Measurements from ENCODE around the gene ATF6B. TPM values are rescaled to one million over a fixed set of nuclear protein-coding genes. Genes with fewer than 3 reads are reported as not detected.

The ATF6B gene
- total RNA-seq, 1 experiment from 2014 or later: 45.3 TPM

- no peaks in the 10 kb centered on the region for H3K79me1 ChIP-seq (ENCODE audit: insufficient read depth, low read depth, low read length, poor library complexity, severe bottlenecking)
- no peak overlapping the region for H4K91ac ChIP-seq (ENCODE audit: insufficient read length, low read depth, low read length)
- no peak overlapping the region for H2BK12ac ChIP-seq (ENCODE audit: insufficient read length, low read depth, low read length)
- H3K4me2 ChIP-seq (ENCODE audit: insufficient read depth, insufficient read length, low read length): no peak overlapping the region
- no peak overlapping the region for H3K23ac ChIP-seq (ENCODE audit: insufficient read length, low read depth, low read length)
- H3K27me3 ChIP-seq (ENCODE audit: insufficient read depth, low read length): no peaks in the 10 kb centered on the region
- H3K79me2 ChIP-seq (ENCODE audit: insufficient read depth, low read length): peaks cover 15% of the 10 kb centered on the region; the same call in 1 of the 2 replicates
- Mint-ChIP-seq H3K27ac (no peak overlapping the region), H3K36me3 (ENCODE audit: insufficient read depth in 1 of 3, low read depth in 3 of 3) (peaks cover 38 to 64% (median 52%) of the 10 kb centered on the region in 3 experiments), H3K9me3 (no peaks in the 10 kb centered on the region), H3K4me1 (peaks cover 27 to 31% of the 10 kb centered on the region in 2 experiments), H3K4me3 (no peak overlapping the region), H3K27me3 (ENCODE audit: low read depth) (no peaks in the 10 kb centered on the region; the same call in 1 of the 2 replicates)
- no peak overlapping the region for H4K5ac ChIP-seq (ENCODE audit: insufficient read length, low read depth, low read length)
- no peak overlapping the region for H2BK120ac ChIP-seq (ENCODE audit: low read depth, low read length, poor library complexity, severe bottlenecking)
- H3K56ac ChIP-seq (ENCODE audit: insufficient read length, low read depth, low read length): no peak overlapping the region
- H3K14ac ChIP-seq (ENCODE audit: insufficient read depth, low read length): no peak overlapping the region
- H4K8ac ChIP-seq (replicated peaks; ENCODE audit: insufficient read length, low read depth, low read length): no peak overlapping the region
- H3K18ac ChIP-seq (ENCODE audit: insufficient read length, low read depth, low read length): no peak overlapping the region
- peaks cover 7% of the 10 kb centered on the region for H3K4me1 ChIP-seq (ENCODE audit: insufficient read depth, low read length)
- no peak overlapping the region for H3K27ac ChIP-seq (ENCODE audit: insufficient read length, low read depth, low read length)
- DNase-seq: no peak
- TF ChIP-seq CTCF (conservative IDR thresholded peaks at IDR 0.05): no peak
- no peak overlapping the region for H2AFZ ChIP-seq (ENCODE audit: low read length)
- H3K9me3 ChIP-seq (ENCODE audit: control insufficient read depth, low read depth, low read length): no peaks in the 10 kb centered on the region
- H3K9ac ChIP-seq (ENCODE audit: extremely low read depth, insufficient read length, low read length): no peak overlapping the region
- H2BK5ac ChIP-seq (ENCODE audit: insufficient read length, low read length): no peak overlapping the region
- no CpG with 5 or more reads among the region's 11 CpGs for WGBS (ENCODE audit: extremely low coverage, insufficient read length, low lambda C conversion rate)
- H2BK20ac ChIP-seq (ENCODE audit: low read depth, low read length, poor library complexity, severe bottlenecking): no peak overlapping the region
- peaks cover 2% of the 10 kb centered on the region for H3K23me2 ChIP-seq (ENCODE audit: insufficient read length, low read depth, low read length, poor library complexity, severe bottlenecking)
- H3T11ph ChIP-seq (ENCODE audit: low read length): no peak overlapping the region
- peaks cover 2% of the 10 kb centered on the region for H4K20me1 ChIP-seq (ENCODE audit: control insufficient read depth, insufficient read depth, insufficient read length)
- no peak overlapping the region for H3K4ac ChIP-seq (ENCODE audit: low read depth, low read length)
- no peak overlapping the region for H2BK15ac ChIP-seq (ENCODE audit: low read depth, low read length)
- H2AK5ac ChIP-seq (ENCODE audit: insufficient read length, low read length): no peak overlapping the region
Measured at GRCh38 chr6:32170294-32170693, 42.2 kb upstream of the ATF6B start.

All from H9 (cell line).